ENCODE results near the gene HBB.

HBB gene

DNA sequence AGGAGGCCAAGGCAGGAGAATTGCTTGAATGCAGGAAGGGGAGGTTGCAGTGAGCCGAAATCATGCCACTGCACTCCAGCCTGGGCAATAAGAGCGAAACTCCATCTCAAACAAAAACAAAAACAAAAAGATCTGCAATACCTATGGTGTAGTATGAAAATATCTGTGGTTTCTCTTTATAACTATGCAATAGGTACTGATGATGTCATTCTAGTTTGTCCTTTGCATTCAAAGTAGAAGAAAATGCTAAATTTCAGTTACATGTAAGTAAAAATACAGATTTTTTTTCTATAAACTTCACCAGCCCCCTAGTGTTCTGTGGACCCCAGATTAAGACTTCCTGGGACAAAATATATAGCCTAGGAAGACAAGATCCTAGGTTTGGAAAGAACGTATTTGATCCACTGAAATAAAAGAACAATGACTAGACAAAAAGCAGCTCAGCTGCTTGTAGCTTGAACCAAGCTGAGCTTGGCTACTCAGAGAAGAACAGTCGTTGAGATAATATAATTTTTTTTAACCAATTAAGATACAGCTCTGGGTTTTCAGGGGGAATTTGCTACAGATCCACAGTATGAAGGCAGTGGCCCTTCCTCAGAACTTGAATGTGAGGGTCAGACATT is 45.6 kb upstream of the HBB start:
- no peak overlapping the region for H3K9ac ChIP-seq (ENCODE audit: low read length)
- H3K27ac ChIP-seq (ENCODE audit: low read length), result no peak overlapping the region
- H2AFZ ChIP-seq (ENCODE audit: low read length), result no peak overlapping the region
- no peaks in the 10 kb centered on the region for H3K9me2 ChIP-seq (replicated peaks; ENCODE audit: insufficient read depth, low read length)
- H3K4me2 ChIP-seq (ENCODE audit: low read depth, low read length), result no peak overlapping the region
- DNase-seq, result no peak
- no peaks in the 10 kb centered on the region for H3K27me3 ChIP-seq (replicated peaks; ENCODE audit: insufficient read depth, low read length)
- TF ChIP-seq, protein P1, sequence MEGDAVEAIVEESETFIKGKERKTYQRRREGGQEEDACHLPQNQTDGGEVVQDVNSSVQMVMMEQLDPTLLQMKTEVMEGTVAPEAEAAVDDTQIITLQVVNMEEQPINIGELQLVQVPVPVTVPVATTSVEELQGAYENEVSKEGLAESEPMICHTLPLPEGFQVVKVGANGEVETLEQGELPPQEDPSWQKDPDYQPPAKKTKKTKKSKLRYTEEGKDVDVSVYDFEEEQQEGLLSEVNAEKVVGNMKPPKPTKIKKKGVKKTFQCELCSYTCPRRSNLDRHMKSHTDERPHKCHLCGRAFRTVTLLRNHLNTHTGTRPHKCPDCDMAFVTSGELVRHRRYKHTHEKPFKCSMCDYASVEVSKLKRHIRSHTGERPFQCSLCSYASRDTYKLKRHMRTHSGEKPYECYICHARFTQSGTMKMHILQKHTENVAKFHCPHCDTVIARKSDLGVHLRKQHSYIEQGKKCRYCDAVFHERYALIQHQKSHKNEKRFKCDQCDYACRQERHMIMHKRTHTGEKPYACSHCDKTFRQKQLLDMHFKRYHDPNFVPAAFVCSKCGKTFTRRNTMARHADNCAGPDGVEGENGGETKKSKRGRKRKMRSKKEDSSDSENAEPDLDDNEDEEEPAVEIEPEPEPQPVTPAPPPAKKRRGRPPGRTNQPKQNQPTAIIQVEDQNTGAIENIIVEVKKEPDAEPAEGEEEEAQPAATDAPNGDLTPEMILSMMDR (IDR thresholded peaks at IDR 0.05; ENCODE audit: low read length), result no peak
- no peak for TF ChIP-seq EZH2 (optimal IDR thresholded peaks at IDR 0.05; ENCODE audit: low read depth, low read length)
- TF ChIP-seq EZH2phosphoT487 (IDR thresholded peaks at IDR 0.05; ENCODE audit: low read length), result no peak
- H4K20me1 ChIP-seq (ENCODE audit: insufficient read depth, low read length), result no peaks in the 10 kb centered on the region
- H3F3A ChIP-seq (ENCODE audit: insufficient read depth, low read length), result no peaks in the 10 kb centered on the region
- H3K79me2 ChIP-seq (ENCODE audit: low read length), result no peaks in the 10 kb centered on the region
- no peaks in the 10 kb centered on the region for H3K9me3 ChIP-seq (replicated peaks; ENCODE audit: insufficient read depth, low read length)
- H3K4me3 ChIP-seq (ENCODE audit: low read length), result no peak overlapping the region
- H3K4me1 ChIP-seq (ENCODE audit: low read length), result no peaks in the 10 kb centered on the region
- H3K36me3 ChIP-seq (replicated peaks; ENCODE audit: insufficient read depth, low read length), result no peaks in the 10 kb centered on the region

DNA sequence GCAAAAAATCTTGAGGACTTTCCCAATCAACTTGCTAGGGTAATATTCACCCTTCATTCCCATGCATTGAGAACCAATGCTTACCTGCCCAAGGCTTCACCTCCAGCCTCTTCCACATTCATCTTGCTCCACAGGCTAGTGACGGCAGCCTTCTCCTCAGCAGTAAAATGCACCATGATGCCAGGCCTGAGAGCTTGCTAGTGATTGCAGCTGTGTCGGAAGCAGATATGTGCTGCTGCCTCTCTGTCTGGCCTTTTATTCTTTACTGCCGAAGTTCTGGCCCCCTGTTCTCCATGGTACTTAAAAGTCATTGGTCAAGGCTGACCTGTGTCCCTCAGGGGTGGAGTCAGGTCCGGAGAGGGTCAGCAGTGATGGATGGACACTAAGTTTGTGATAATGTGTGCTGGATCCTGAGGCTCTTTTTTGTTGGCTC is 42.9 kb upstream of the HBB start, which contains the start of gene HBE1:
Gene HBE1, minus strand, starts transcription at position 231 of the 433 bp plus-strand sequence. Its CDS starts 55 bp downstream, at position 176.
- no peak within 1 kb of the TSS for H3K4me2 ChIP-seq (ENCODE audit: low read depth, low read length)
- H3K4me3 ChIP-seq (ENCODE audit: low read length), result no peak within 1 kb of the TSS
- no peaks in the 10 kb centered on the region for H3K79me2 ChIP-seq (ENCODE audit: low read length)
- no peaks in the 10 kb centered on the region for H3K4me1 ChIP-seq (ENCODE audit: low read length)
- no peak for DNase-seq
- no peaks in the 10 kb centered on the region for H3K9me3 ChIP-seq (replicated peaks; ENCODE audit: insufficient read depth, low read length)
- no peak within 1 kb of the TSS for H2AFZ ChIP-seq (ENCODE audit: low read length)
- H3F3A ChIP-seq (ENCODE audit: insufficient read depth, low read length), result no peaks in the 10 kb centered on the region
- no peak within 1 kb of the TSS for H3K9ac ChIP-seq (ENCODE audit: low read length)
- TF ChIP-seq EZH2phosphoT487 (IDR thresholded peaks at IDR 0.05; ENCODE audit: low read length) (no peak), EZH2 (optimal IDR thresholded peaks at IDR 0.05; ENCODE audit: low read depth, low read length) (no peak)
- TF ChIP-seq, protein P1 (IDR thresholded peaks at IDR 0.05; ENCODE audit: low read length), result no peak
- H3K27ac ChIP-seq (ENCODE audit: low read length), result no peak within 1 kb of the TSS
- no peaks in the 10 kb centered on the region for H3K27me3 ChIP-seq (replicated peaks; ENCODE audit: insufficient read depth, low read length)
- no peaks in the 10 kb centered on the region for H3K36me3 ChIP-seq (replicated peaks; ENCODE audit: insufficient read depth, low read length)
- H3K9me2 ChIP-seq (replicated peaks; ENCODE audit: insufficient read depth, low read length), result no peaks in the 10 kb centered on the region
- no peaks in the 10 kb centered on the region for H4K20me1 ChIP-seq (ENCODE audit: insufficient read depth, low read length)

DNA sequence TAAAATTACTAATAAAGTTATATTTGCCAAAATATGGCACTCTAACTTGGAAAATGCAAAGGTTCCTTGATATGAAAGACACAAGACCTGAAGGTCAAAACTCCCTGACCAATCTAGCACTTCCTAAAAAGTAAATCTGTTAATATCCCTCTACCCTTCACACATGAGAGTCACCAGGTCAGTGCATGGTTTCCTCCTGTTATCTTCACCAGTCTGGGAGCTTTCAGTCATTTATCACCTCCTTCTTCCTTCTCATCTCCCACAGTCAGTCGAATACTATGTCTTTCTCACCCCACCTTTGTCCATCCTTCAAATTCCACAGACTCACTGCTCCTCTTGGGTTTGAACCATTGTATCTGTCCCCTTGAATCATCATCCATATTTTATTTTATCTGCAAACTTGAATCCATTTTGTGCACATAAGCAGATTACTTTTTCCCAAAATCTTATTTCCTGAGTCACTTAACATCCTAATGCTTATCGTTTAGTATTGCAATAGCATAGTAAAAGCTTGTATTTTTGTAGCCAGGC is 40.2 kb upstream of the HBB start:
- no peak overlapping the region for H3K4me2 ChIP-seq (ENCODE audit: low read depth, low read length)
- no peaks in the 10 kb centered on the region for H3K36me3 ChIP-seq (replicated peaks; ENCODE audit: insufficient read depth, low read length)
- H3K27me3 ChIP-seq (replicated peaks; ENCODE audit: insufficient read depth, low read length), result no peaks in the 10 kb centered on the region
- no peaks in the 10 kb centered on the region for H3K79me2 ChIP-seq (ENCODE audit: low read length)
- no peaks in the 10 kb centered on the region for H3F3A ChIP-seq (ENCODE audit: insufficient read depth, low read length)
- H4K20me1 ChIP-seq (ENCODE audit: insufficient read depth, low read length), result no peaks in the 10 kb centered on the region
- H3K9ac ChIP-seq (ENCODE audit: low read length), result no peak overlapping the region
- H3K9me3 ChIP-seq (replicated peaks; ENCODE audit: insufficient read depth, low read length), result no peaks in the 10 kb centered on the region
- no peak overlapping the region for H3K4me3 ChIP-seq (ENCODE audit: low read length)
- no peak overlapping the region for H2AFZ ChIP-seq (ENCODE audit: low read length)
- no peak overlapping the region for H3K27ac ChIP-seq (ENCODE audit: low read length)
- no peaks in the 10 kb centered on the region for H3K9me2 ChIP-seq (replicated peaks; ENCODE audit: insufficient read depth, low read length)
- no peak for TF ChIP-seq EZH2phosphoT487 (IDR thresholded peaks at IDR 0.05; ENCODE audit: low read length)
- TF ChIP-seq, protein P1 (IDR thresholded peaks at IDR 0.05; ENCODE audit: low read length), result no peak
- no peak for TF ChIP-seq EZH2 (optimal IDR thresholded peaks at IDR 0.05; ENCODE audit: low read depth, low read length)
- H3K4me1 ChIP-seq (ENCODE audit: low read length), result no peaks in the 10 kb centered on the region
- DNase-seq, result no peak

Measured in MM.1S (cell line).